Fibroblast of skin of left biceps (primary cell): Measurements from ENCODE around the gene IL32.

ENCODE experiments used
- DNase-seq, 2 experiments: peaks; one replicate each; pipeline ENCODE4 v3.0.0-alpha.2; 2013; ENCODE audit warnings: low read depth in 2 of 2

IL32 gene

DNA sequence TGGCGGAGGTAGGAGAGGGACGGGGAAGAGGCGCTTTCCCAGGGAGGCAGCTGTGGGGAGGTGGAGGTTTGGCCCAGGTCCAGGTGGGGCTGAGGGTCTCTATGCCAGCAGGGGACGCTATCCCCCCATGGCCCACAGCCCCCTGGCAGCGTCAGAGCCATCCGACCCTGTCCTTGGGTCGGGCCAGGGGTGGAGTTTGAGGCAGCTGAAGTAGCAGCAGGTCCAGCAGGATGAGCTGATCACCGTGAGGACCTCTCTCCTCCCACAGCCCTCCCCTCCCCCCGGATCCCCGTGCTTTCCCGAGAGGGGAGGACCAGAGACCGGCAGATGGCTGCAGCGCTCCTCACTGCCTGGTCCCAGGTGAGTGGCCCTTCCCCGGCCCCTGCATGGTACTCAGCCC, 50.1 kb downstream of the IL32 start:
- no peak for DNase-seq

DNA sequence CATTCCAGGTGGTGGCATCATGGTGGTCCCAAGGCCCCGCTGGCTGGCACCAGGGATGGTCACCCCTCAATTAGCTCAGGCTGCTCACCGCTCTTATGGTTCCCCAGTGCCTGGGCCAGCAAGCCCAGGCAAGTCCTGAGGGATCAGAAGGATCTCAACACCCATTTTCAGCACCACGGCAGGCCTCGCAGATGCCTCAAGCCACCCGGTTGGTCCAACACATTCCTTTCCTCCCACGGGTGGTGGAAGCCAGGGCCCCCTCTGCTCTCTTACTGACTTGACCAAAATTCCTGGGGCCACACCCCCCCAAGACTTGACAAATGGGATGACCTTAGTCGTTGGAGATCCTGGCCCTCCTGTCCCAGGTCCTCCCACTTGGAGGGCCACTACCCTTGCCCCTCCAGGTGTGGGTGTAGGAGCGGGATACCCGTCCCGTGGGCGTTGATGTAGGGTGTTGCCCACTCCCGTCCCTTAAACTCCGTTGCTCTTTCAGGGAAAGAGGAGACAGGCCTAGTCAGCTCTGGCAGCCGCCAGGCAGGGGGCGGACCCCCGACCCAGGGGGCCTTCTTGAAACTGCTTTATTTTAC, 52.9 kb downstream of the IL32 start:
- DNase-seq = no peak

DNA sequence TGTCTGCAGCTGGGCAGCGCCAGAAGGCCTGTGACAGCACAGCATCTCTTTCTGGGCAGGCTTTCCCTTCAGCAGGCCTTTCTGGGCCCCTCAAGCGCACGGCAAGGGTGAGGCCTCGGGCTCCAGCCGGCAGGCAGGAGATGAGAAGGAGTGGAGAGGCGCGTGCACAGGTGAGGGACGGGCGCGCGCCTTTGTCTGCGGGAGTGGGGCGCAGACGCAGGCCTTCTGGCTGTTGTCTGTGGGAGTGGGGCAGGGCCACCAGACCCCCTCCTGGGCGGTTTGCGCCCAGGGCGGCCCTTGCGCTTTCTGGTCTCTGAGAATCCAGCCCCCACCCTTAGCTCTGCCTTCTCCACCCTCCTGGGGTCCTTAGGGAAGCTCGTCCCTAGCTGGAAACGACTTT, 53.4 kb downstream of the IL32 start:
- no peak for DNase-seq
